Neural progenitor cell (in vitro differentiated cells): Measurements from ENCODE around the gene TRIL. TPM values are rescaled to one million over a fixed set of nuclear protein-coding genes. Genes with fewer than 3 reads are reported as not detected.

ENCODE experiments used
- DNase-seq: peaks from one replicate; pipeline ENCODE4 v3.0.0-alpha.2; 2016; ENCODE audit warnings: low spot score
- H2AFZ ChIP-seq: fragments of 200-600 bp; sonication (generic); replicated peaks from 2 replicates; pipeline ENCODE4 v1.6.1; 2016; ENCODE audit warnings: antibody characterized with exemption
- H3F3A ChIP-seq: fragments of 200-600 bp; sonication (generic); 2 replicates; pipeline ENCODE4 v1.6.1; 2016; ENCODE audit warnings: antibody characterized with exemption, low read depth
- H3K27ac ChIP-seq: fragments of 200-600 bp; sonication (generic); 2 replicates; pipeline ENCODE4 v1.5.1; 2016; ENCODE audit warnings: mild to moderate bottlenecking
- H3K27me3 ChIP-seq: fragments of 200-600 bp; sonication (generic); 2 replicates; pipeline ENCODE4 v1.6.1; 2016; ENCODE audit warnings: mild to moderate bottlenecking, moderate library complexity
- H3K36me3 ChIP-seq: fragments of 200-600 bp; sonication (generic); 2 replicates; pipeline ENCODE4 v1.5.1; 2016
- H3K4me1 ChIP-seq: fragments of 200-600 bp; sonication (generic); 2 replicates; pipeline ENCODE4 v1.6.1; 2016; ENCODE audit warnings: mixed run types
- H3K4me2 ChIP-seq: fragments of 200-600 bp; sonication (generic); 2 replicates; pipeline ENCODE4 v1.6.1; 2016
- H3K4me3 ChIP-seq: fragments of 200-600 bp; sonication (generic); 2 replicates; pipeline ENCODE4 v1.5.1; 2016
- H3K79me2 ChIP-seq: fragments of 200-600 bp; sonication (generic); 2 replicates; pipeline ENCODE4 v1.6.1; 2016; ENCODE audit warnings: low read depth
- H3K9ac ChIP-seq: fragments of 200-600 bp; sonication (generic); 2 replicates; pipeline ENCODE4 v1.6.1; 2016
- H3K9me3 ChIP-seq: fragments of 200-600 bp; sonication (generic); 2 replicates; pipeline ENCODE4 v1.5.1; 2016; ENCODE audit warnings: low read depth
- H4K20me1 ChIP-seq: fragments of 200-600 bp; sonication (generic); 2 replicates; pipeline ENCODE4 v1.6.1; 2016; ENCODE audit warnings: low read depth
- H3K27ac Mint-ChIP-seq: 3 replicates; pipeline ENCODE4 v1.8.0; 2021; ENCODE audit warnings: mixed read lengths
- H3K27me3 Mint-ChIP-seq: 2 replicates; pipeline ENCODE4 v1.8.0; 2022; ENCODE audit warnings: low read depth, mild to moderate bottlenecking, inconsistent platforms, moderate library complexity, mixed read lengths; ENCODE audit not compliant: insufficient read depth
- H3K36me3 Mint-ChIP-seq: 3 replicates; pipeline ENCODE4 v1.8.0; 2021; ENCODE audit warnings: mixed read lengths
- H3K4me1 Mint-ChIP-seq: 3 replicates; pipeline ENCODE4 v1.8.0; 2021; ENCODE audit warnings: mixed read lengths
- H3K4me3 Mint-ChIP-seq: 3 replicates; pipeline ENCODE4 v1.8.0; 2021; ENCODE audit warnings: mild to moderate bottlenecking, moderate library complexity, mixed read lengths
- H3K9me3 Mint-ChIP-seq: 3 replicates; pipeline ENCODE4 v1.8.0; 2020; ENCODE audit warnings: mixed read lengths
- EZH2 ChIP-seq: fragments of 200-600 bp; sonication (generic); IDR thresholded peaks from 2 replicates; pipeline ENCODE4 v1.6.1; 2017; ENCODE audit warnings: antibody characterized with exemption, mild to moderate bottlenecking, moderate library complexity
- EZH2phosphoT487 ChIP-seq: fragments of 200-600 bp; sonication (generic); IDR thresholded peaks from 2 replicates; pipeline ENCODE4 v1.6.1; 2017; ENCODE audit warnings: antibody characterized with exemption
- total RNA-seq: library from RNA; depleted of rRNA; stranded (reverse); fragments of >200 nt; gene quantifications from 2 replicates; pipeline ENCODE4 v1.2.3, GENCODE V29; 2015; ENCODE audit warnings: low replicate concordance
- TF ChIP-seq, protein P1 (sequence below): fragments of 200-600 bp; sonication (generic); IDR thresholded peaks from 2 replicates; pipeline ENCODE4 v1.5.1; 2017; ENCODE audit warnings: antibody characterized with exemption, mild to moderate bottlenecking

The TRIL gene
- total RNA-seq, 1 donor from 2014 or later, result 8.5 TPM

DNA sequence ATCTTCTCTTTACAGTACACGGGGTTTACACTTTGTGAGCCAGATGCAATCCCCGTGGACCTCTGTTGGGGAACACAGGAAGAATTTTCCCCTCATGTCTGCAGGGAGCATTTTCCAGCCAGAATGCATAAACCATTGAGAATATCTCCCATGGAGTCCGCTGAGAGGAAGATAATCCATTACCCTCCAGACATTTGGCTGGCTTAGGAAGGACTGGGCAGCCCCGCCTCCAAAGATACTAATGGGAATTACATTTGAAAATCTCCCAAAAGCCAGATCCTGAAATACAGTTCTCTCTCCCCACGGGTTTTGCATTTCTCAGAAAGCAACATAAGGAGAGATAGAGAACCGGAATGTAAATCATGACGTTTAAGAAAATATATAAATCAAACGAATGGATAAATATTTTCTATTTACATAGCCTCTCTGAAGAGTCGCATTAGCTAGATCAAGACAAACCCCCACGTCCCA, 53.5 kb downstream of the TRIL start:
- no peak overlapping the region for H3K4me3 Mint-ChIP-seq
- Histone ChIP-seq H3K9ac (no peak overlapping the region), H3K36me3 (no peaks in the 10 kb centered on the region), H3K27me3 (no peaks in the 10 kb centered on the region), H4K20me1 (no peaks in the 10 kb centered on the region), H3K79me2 (no peaks in the 10 kb centered on the region), H3K27ac (peak overlapping the region; percentile 44), H3K9me3 (no peaks in the 10 kb centered on the region), H2AFZ (peak overlapping the region; percentile 57), H3K4me2 (peak overlapping the region; percentile 59), H3K4me1 (peaks cover 56% of the 10 kb centered on the region), H3K4me3 (no peak overlapping the region), H3F3A (peaks cover 42% of the 10 kb centered on the region)
- H3K27me3 Mint-ChIP-seq, result no peaks in the 10 kb centered on the region
- peak; percentile 34 for DNase-seq
- no peaks in the 10 kb centered on the region for H3K36me3 Mint-ChIP-seq
- H3K9me3 Mint-ChIP-seq, result no peaks in the 10 kb centered on the region
- peaks cover 31% of the 10 kb centered on the region for H3K4me1 Mint-ChIP-seq
- TF ChIP-seq, protein P1, sequence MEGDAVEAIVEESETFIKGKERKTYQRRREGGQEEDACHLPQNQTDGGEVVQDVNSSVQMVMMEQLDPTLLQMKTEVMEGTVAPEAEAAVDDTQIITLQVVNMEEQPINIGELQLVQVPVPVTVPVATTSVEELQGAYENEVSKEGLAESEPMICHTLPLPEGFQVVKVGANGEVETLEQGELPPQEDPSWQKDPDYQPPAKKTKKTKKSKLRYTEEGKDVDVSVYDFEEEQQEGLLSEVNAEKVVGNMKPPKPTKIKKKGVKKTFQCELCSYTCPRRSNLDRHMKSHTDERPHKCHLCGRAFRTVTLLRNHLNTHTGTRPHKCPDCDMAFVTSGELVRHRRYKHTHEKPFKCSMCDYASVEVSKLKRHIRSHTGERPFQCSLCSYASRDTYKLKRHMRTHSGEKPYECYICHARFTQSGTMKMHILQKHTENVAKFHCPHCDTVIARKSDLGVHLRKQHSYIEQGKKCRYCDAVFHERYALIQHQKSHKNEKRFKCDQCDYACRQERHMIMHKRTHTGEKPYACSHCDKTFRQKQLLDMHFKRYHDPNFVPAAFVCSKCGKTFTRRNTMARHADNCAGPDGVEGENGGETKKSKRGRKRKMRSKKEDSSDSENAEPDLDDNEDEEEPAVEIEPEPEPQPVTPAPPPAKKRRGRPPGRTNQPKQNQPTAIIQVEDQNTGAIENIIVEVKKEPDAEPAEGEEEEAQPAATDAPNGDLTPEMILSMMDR, result no peak
- no peak for TF ChIP-seq EZH2phosphoT487
- TF ChIP-seq EZH2, result no peak
- no peak overlapping the region for H3K27ac Mint-ChIP-seq

- H3K9me3 ChIP-seq, result no peaks in the 10 kb centered on the region
- Mint-ChIP-seq H3K27me3 (no peaks in the 10 kb centered on the region), H3K4me3 (no peak overlapping the region), H3K36me3 (no peaks in the 10 kb centered on the region), H3K27ac (peak overlapping the region; percentile 18), H3K9me3 (no peaks in the 10 kb centered on the region), H3K4me1 (peaks cover 37% of the 10 kb centered on the region)
- H3K79me2 ChIP-seq, result no peaks in the 10 kb centered on the region
- H3K4me3 ChIP-seq, result no peak overlapping the region
- H3K4me1 ChIP-seq, result peaks cover 62% of the 10 kb centered on the region
- no peak for DNase-seq
- no peaks in the 10 kb centered on the region for H4K20me1 ChIP-seq
- peak overlapping the region; percentile 59 for H3K4me2 ChIP-seq
- H3K27me3 ChIP-seq, result no peaks in the 10 kb centered on the region
- peak overlapping the region; percentile 63 for H2AFZ ChIP-seq
- H3F3A ChIP-seq, result peaks cover 47% of the 10 kb centered on the region
- no peaks in the 10 kb centered on the region for H3K36me3 ChIP-seq
- TF ChIP-seq EZH2phosphoT487 (no peak), EZH2 (no peak)
- TF ChIP-seq, protein P1, result no peak
- H3K27ac ChIP-seq, result peak overlapping the region; percentile 44
- H3K9ac ChIP-seq, result no peak overlapping the region
Observed at GRCh38 chr7:28903730-28904577, 54.2 kb downstream of the TRIL start.

Other genes with a start within 250 kb of the TRIL start
- 40.5 and 56.6 TPM in 2 replicates for gene CPVL, start 188.2 kb upstream of the TRIL start, total RNA-seq
- 6.6 and 7.7 TPM in 2 replicates for gene CHN2, start 236.4 kb upstream of the TRIL start, total RNA-seq